Endothelial cell (in vitro differentiated cells): ENCODE results near the gene DNAH11. TPM values are rescaled to one million over a fixed set of nuclear protein-coding genes. Genes with fewer than 3 reads are reported as not detected.
"Not testable (repeated sequence)": the region's sequence is repeated elsewhere in the genome, so short reads cannot be mapped to it uniquely, and the experiment has no call there.

Source experiments
- DNase-seq: peaks from one replicate; pipeline ENCODE4 v3.0.0; 2021; ENCODE audit warnings: low spot score
- H3K27ac Mint-ChIP-seq: one replicate; pipeline ENCODE4 v1.8.0; 2021; ENCODE audit warnings: mixed read lengths, inconsistent platforms; ENCODE audit not compliant: unreplicated experiment
- H3K27me3 Mint-ChIP-seq: one replicate; pipeline ENCODE4 v1.8.0; 2021; ENCODE audit warnings: mild to moderate bottlenecking, moderate library complexity, mixed read lengths, inconsistent platforms; ENCODE audit not compliant: unreplicated experiment
- H3K36me3 Mint-ChIP-seq: one replicate; pipeline ENCODE4 v1.8.0; 2021; ENCODE audit warnings: mild to moderate bottlenecking, low read depth, mixed read lengths, inconsistent platforms; ENCODE audit not compliant: unreplicated experiment
- H3K4me1 Mint-ChIP-seq: one replicate; pipeline ENCODE4 v1.8.0; 2021; ENCODE audit warnings: mild to moderate bottlenecking, mixed read lengths, inconsistent platforms; ENCODE audit not compliant: unreplicated experiment
- H3K4me3 Mint-ChIP-seq: one replicate; pipeline ENCODE4 v1.8.0; 2021; ENCODE audit warnings: mild to moderate bottlenecking, mixed read lengths, inconsistent platforms; ENCODE audit not compliant: unreplicated experiment
- H3K9me3 Mint-ChIP-seq: one replicate; pipeline ENCODE4 v1.8.0; 2021; ENCODE audit warnings: mixed read lengths, inconsistent platforms; ENCODE audit not compliant: unreplicated experiment
- CTCF ChIP-seq: fragments of 200-600 bp; sonication (generic); IDR thresholded peaks from one replicate; pipeline ENCODE4 v1.5.0; 2021; ENCODE audit warnings: antibody characterized with exemption; ENCODE audit not compliant: unreplicated experiment
- total RNA-seq: library from RNA; stranded (reverse); fragmentation: NEBNext Ultra II Directional; extraction: Animal tissue kit (Norgen Biotek cat#: 25700); gene quantifications from one replicate; pipeline ENCODE4 v1.2.1, GENCODE V29; 2021; ENCODE audit not compliant: unreplicated experiment

The DNAH11 gene
- total RNA-seq, 1 donor from 2014 or later = 0.18 TPM

GRCh38 chr7:21927693-21928092, 384.9 kb downstream of the DNAH11 start:
- Mint-ChIP-seq H3K27ac (no peak overlapping the region), H3K27me3 (no peaks in the 10 kb centered on the region), H3K9me3 (no peaks in the 10 kb centered on the region), H3K36me3 (no peaks in the 10 kb centered on the region), H3K4me3 (no peak overlapping the region), H3K4me1 (peaks cover 7% of the 10 kb centered on the region)
- DNase-seq = no peak
- TF ChIP-seq CTCF = no peak

- H3K36me3 Mint-ChIP-seq = peaks cover 11% of the 10 kb centered on the region
- not testable (repeated sequence) for DNase-seq, H3K4me1 Mint-ChIP-seq, H3K4me3 Mint-ChIP-seq, H3K27me3 Mint-ChIP-seq, H3K9me3 Mint-ChIP-seq, H3K27ac Mint-ChIP-seq
Observed at GRCh38 chr7:21933293-21933692, 390.5 kb downstream of the DNAH11 start.

DNA sequence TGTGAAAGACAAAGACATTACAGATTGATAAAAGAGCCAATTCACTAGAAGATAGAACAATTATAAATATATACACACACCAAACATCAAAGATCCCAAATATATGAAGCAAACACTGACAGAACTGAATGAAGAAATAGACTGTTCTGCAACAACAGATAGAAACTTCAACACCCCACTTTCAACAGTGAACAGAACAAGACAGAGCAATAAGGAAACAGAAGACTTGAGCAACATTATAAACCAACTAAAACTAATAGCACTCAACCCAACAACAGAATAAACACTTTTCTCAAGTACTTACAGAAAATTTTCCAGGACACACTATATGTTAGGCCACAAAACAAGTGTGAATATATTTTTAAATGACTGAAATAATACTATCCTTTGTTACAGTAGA, 392.0 kb downstream of the DNAH11 start:
- Mint-ChIP-seq H3K27ac (no peak overlapping the region), H3K4me3 (no peak overlapping the region), H3K9me3 (no peaks in the 10 kb centered on the region), H3K36me3 (peaks cover 17% of the 10 kb centered on the region), H3K4me1 (peaks cover 7% of the 10 kb centered on the region), H3K27me3 (no peaks in the 10 kb centered on the region)
- TF ChIP-seq CTCF = no peak
- DNase-seq = no peak

- H3K27me3 Mint-ChIP-seq = no peaks in the 10 kb centered on the region
- H3K27ac Mint-ChIP-seq = no peak overlapping the region
- peaks cover 2% of the 10 kb centered on the region for H3K4me1 Mint-ChIP-seq
- no peak for DNase-seq
- H3K4me3 Mint-ChIP-seq = no peak overlapping the region
- no peak for TF ChIP-seq CTCF
- no peaks in the 10 kb centered on the region for H3K9me3 Mint-ChIP-seq
- peaks cover 17% of the 10 kb centered on the region for H3K36me3 Mint-ChIP-seq
Observed at GRCh38 chr7:21938463-21938862, 395.6 kb downstream of the DNAH11 start.

GRCh38 chr7:21939136-21939857, 396.5 kb downstream of the DNAH11 start:
- no peaks in the 10 kb centered on the region for H3K9me3 Mint-ChIP-seq
- H3K36me3 Mint-ChIP-seq = peaks cover 17% of the 10 kb centered on the region
- DNase-seq = no peak
- H3K27ac Mint-ChIP-seq = no peak overlapping the region
- H3K4me3 Mint-ChIP-seq = no peak overlapping the region
- H3K27me3 Mint-ChIP-seq = no peaks in the 10 kb centered on the region
- TF ChIP-seq CTCF = no peak
- H3K4me1 Mint-ChIP-seq = peaks cover 2% of the 10 kb centered on the region
